Measurements from ENCODE around the gene DARS1.

The DARS1 gene

GRCh38 chr2:135874777-135875365 lies 110.6 kb downstream of the DARS1 start:
- DNase-seq = no peak

- no peak for DNase-seq
Measured at GRCh38 chr2:135870571-135870970, 114.9 kb downstream of the DARS1 start.

GRCh38 chr2:135863233-135863632 lies 122.2 kb downstream of the DARS1 start:
- DNase-seq = no peak

GRCh38 chr2:135862718-135863117 lies 122.7 kb downstream of the DARS1 start:
- DNase-seq = no peak
